Fibroblast of skin of left quadriceps (primary cell): ENCODE data around the gene UBE2H.
A peak's percentile ranks its signal among the peaks of the same experiment; 100 is the strongest.

ENCODE experiments used
- DNase-seq, 2 experiments: peaks; one replicate each; pipeline ENCODE4 v3.0.0-alpha.2; 2013; ENCODE audit warnings: low read depth in 2 of 2

UBE2H gene

GRCh38 chr7:129950191-129950932, 2.4 kb downstream of the UBE2H start:
- DNase-seq, result no peak

DNA sequence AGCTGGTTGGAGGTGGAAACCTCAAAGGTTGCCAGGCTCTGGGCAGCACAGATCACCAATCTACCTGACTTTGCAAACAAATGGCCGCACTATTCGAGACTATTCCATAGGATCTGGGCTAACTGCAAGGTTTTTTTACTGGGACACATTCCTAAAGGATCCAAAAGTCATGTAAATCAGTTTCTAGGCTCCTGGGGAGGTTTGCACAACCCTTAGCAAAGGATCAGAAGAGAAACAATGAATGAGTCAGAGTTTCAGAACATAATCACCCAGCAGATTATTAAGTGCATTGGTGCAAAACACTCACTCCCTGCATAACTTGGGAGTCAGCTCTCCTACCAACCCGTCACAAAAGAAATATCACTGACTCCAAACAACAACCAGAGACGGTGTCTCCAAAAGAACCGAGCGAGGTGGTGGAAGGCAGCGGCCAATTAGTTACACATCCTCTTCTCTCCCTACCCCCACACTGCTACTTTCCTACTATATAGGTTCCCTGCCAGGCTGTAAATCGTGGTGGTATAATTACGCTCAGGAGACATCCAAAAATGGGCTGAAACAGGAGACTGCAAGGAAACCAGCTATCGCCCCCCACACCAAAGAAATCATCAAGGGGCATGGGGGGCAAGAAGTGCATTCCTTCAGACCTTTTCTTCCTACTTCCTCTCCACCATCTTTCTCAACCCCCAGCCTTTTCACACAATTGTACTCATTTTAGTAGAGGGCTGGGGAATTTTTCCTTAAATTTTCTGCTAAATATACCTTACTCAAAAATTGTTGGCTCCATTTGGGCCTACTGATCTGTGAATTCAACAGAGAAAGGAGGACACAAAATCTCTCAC, 3.2 kb downstream of the UBE2H start:
- peak; percentile 71 to 73 for DNase-seq

DNA sequence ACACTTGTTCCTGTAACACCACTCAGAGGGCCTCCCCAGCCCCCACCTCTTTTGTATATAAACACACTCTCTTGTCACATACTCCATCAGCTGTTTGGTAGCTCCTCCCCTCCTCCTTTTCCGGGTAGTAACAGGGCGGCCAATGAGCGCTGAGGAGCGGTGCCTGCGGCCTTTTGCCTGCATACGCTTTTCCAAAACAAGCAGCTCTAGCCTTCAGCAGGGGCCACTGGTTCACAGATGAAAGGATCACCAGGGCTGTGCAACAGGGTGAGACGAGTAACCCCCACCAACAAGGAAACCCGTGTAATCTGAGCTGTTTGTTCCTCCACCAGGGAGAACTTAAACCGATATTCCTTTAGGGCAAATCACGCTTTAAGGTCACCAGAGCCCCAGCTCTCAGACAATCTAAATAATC, 3.9 kb downstream of the UBE2H start:
- peak; percentile 57 to 63 for DNase-seq

DNA sequence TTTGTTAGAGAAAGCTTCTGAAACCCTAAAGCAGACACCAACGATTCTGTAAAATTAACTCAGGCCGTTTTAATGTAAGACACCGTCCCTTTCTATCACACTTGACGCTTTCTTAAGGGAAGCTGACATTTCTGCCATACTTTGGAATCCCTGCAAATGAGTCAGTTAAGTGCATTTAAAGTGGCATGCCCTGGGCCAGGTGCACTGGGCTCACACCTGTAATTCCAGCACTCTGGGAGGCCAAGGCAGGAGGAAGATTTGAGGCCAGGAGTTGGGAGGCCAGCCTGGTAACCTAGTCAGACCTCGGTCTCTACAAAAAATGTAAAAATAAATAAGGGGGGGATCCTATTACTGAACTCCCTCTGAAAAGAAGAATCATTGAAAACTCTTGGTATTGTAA, 4.4 kb downstream of the UBE2H start:
- DNase-seq, result no peak

DNA sequence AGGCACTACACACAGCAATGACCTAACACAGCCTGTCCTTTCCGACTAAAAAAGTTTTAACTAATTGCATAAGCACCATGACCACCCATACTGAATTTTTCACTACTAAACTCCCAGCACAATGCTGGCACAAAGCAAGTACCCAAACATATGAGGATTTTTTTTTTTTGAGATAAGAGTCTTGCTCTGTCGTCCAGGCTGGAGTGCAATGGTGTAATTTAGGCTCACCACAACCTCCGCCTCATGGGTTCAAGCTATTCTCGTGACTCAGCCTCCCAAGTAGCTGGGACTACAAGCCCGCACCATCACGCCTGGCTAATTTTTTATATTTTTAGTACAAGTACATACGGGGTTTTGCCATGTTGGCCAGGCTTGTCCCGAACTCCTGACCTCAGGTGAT, 5.1 kb downstream of the UBE2H start:
- DNase-seq, result no peak

- DNase-seq, result no peak
Measured at GRCh38 chr7:129947049-129947448, 5.7 kb downstream of the UBE2H start.

DNA sequence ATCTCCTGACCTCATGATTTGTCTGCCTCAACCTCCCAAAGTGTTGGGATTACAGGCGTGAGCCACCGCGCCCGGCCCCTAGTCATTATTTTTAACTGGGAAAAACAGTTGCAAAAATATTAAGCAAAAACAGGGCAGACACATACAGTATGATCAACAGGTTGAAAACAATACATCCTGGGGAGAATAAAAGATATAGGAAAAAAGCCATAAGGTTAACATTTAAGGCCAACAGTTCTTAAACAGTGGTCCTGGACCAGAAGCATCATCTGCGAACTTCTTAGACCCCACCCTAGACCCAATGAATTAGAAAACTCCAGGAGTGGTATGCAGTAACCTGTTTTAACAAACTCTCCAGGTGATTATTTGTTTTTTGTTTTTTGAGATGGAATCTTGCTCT, 6.5 kb downstream of the UBE2H start:
- no peak for DNase-seq

DNA sequence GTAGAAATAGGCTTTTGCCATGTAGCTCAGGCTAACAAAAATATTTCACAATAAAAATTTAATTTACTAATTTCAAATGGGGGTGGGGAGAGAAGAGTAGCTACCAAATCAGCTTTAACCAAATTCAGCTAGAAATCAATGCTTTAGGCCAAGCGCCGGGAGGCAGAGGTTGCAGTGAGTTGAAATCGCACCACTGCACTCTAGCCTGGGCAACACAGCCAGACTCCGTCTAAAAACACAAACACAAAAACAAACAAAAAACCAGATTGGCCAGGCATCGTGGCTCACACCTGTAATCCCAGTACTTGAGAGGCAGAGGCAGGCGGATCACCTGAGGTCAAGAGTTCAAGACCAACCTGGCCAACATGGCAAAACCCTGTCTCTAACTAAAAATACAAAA, 9.4 kb downstream of the UBE2H start:
- no peak for DNase-seq

DNA sequence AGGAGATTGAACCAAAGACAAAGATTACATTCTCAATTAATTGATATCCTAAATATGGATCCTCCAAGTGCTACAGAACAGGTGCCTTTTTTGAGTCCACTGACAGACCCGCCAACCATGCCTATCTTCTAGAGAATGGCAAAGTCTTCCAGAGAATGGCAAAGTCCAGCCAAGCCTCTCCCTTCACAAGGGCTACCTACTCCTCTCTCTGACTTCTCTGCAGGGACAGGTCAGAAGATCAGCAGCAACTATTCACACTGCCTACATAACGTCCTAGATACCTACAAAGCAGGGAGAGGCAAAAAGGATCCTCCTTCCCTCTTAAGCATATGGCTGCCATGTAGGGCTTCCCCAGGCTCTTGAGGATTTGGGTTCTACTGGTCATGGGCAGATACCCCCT, 12.4 kb downstream of the UBE2H start:
- DNase-seq, result no peak

DNA sequence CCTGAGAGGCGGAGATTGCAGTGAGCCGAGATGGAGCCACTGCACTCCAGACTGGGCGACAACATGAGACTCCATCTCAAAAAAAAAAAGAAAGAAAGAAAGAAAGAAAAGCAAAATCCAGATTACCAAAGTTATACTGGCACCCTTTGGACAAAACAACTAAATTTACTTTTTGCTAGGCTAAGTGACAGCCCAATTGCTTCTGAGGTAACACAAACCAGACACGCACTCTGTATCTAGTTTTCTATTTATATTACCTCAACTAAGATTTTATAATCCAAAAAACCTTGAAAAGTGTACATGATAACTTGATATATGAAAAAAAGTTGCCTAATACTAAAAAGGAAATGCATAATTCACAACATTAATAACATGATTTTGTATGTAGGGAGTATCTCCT, 12.9 kb downstream of the UBE2H start:
- no peak for DNase-seq

DNA sequence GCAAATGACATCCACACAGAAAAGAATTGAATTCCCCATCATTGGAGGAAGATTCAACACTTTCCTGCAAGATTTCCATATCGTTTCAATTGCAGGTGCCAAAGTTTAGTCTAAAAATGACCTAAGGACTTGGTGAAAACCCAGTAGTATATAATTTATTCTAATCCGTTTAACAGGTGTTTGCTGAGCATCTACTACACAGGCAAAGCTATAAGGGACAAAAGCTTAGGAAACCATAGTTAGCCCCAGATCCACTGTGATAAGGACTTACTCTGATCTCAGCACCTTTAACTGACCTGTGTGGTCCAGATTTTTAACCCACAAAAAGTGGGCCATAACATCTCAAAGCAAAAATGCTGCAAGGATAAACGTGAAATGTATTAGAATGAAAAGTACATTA, 19.1 kb downstream of the UBE2H start:
- DNase-seq, result no peak

- DNase-seq, result no peak
Measured at GRCh38 chr7:129926618-129927017, 26.1 kb downstream of the UBE2H start.

- DNase-seq, result peak; percentile 40 to 42
Measured at GRCh38 chr7:129925416-129926002, 27.3 kb downstream of the UBE2H start.

- DNase-seq, result no peak
Measured at GRCh38 chr7:129924602-129925001, 28.2 kb downstream of the UBE2H start.

- peak in 1 of 2 experiments; percentile 13 for DNase-seq
Measured at GRCh38 chr7:129923709-129924108, 29.1 kb downstream of the UBE2H start.

DNA sequence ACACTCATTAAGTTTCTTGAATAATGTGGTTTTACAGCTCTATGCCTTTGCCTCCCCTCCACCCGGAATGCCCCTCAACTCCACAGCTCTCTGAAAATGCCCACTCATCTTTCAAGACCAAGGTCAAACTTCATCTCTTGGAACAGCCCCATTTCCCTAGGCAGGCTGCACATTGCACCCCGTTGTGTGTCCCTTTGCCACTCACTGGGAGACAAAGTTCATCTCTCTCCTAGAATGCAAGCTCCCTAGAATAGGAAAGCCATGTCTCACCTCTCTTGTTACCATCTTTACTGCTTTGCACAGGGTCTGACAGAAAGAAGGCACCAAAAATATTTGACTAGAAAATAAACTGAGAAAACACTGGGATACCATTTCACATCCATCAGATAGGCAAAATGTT, 33.3 kb downstream of the UBE2H start:
- no peak for DNase-seq

DNA sequence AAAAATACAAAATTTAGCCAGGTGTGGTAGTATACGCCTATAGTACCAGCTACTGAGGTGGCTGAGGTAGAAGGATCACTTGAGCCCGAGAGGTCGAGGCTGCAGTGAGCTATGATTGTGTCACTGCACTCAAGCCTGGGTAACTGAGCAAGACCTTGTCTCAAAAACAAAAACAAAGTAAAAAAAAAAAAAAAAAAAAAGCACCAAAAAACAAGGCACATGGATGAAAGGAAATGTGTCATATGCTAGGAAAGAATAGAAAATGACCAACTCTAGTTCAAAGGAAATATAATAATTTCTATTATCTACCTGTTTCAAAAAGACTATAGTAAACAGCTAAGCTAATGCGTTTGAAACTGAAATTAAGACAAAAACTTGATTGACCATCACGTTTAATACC, 33.8 kb downstream of the UBE2H start:
- DNase-seq, result no peak

GRCh38 chr7:129917934-129918333, 34.8 kb downstream of the UBE2H start:
- DNase-seq, result no peak

DNA sequence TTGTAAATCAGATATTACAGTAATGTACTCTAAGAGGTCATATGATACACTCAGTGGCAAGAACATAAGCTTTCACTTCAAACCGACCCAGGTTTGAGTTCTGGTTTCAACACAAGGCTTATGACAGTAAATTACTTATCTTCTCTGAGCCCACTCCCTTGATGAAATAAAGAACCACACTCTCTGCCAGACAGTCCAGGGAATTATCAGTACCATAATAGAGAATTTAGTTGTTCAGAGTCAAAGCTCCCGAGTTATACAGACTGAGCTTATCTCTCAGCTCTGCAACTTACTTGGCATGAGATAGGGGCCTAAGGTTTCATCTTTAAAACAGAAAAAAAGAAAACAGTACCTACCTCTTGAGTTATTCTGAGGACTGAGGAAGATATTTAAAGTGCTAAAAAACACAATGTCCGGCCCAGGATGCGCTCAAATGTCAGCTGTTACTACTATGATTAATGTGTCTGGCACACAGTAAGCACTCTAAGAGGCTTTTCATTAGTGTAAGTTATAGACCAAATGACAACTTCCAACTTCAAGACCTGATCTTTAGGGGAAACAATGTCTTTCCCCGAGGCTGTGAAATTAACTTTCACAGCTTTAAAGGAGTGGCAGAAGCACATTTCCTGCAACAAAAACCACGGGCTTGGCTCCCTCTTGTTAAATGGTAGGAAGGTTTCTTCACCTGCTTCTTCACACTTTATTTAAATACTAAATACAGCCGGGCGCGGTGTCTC, 38.1 kb downstream of the UBE2H start:
- no peak for DNase-seq

- DNase-seq, result no peak
Measured at GRCh38 chr7:129913428-129913827, 39.3 kb downstream of the UBE2H start.

DNA sequence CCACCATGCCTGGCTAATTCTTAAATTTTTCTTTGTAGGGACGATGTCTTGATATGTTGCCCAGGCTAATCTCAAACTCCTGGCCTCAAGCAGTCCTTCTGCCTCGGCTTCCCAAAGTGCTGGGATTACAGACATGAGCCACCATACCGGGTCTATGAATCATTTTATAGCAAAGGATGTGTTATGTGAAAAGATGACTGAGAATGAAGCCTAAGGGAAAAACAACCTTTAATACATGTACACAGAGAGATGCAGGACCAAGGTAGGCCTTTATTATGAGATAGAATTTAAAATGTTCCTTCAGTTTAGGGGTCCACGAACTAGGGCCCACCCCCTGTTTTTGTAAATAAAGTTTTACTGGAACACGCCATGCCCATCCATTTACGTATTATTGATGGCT, 41.0 kb downstream of the UBE2H start:
- no peak for DNase-seq

- no peak for DNase-seq
Measured at GRCh38 chr7:129909669-129910068, 43.1 kb downstream of the UBE2H start.
